Stimulated activated CD8-positive, alpha-beta memory T cell treated with anti-CD3 and anti-CD28 coated beads, Interleukin-4, amount 100 ng/mL, for 24 hours (primary cell): ENCODE results near the gene SFI1.
"Not testable (repeated sequence)": the region's sequence is repeated elsewhere in the genome, so short reads cannot be mapped to it uniquely, and the experiment has no call there.

Experiments used
- DNase-seq: peaks from one replicate; pipeline ENCODE4 v3.0.0-alpha.2; 2020; ENCODE audit warnings: low read depth

The SFI1 gene

DNA sequence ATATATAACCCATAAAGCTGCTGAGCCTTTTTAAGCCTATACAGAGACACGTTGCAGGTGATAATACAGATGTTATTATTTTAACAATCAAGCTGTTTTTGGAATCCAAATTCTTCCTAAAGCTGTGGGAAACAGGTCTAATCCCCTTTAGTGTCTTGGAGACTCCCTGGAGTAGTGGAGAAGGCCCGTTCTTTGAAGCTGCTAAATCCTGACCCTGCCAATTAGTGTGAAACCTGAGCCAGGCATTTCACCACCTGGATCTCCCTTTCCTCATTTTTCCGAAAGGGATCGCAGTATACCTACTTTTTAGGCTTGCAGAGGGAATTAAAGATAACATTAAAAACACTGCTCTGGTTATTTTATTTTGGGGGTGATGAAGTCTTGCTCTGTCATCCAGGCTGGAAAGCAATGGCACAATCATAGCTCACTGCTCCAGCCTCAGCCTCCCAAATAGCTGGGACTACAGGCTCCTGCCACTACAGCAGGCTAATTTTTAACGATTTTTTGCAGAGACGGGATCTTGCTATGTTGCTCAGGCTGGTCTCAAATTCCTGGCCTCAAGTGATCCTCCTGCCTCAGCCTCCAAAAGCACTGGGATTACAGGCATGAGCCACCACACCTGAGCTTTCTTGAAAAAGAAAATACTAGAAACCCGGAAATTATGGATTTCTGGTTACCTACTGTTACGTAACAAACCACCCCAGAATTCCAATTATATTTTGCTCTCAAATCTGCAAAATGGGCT, 4.9 kb upstream of the SFI1 start:
- DNase-seq = no peak

DNA sequence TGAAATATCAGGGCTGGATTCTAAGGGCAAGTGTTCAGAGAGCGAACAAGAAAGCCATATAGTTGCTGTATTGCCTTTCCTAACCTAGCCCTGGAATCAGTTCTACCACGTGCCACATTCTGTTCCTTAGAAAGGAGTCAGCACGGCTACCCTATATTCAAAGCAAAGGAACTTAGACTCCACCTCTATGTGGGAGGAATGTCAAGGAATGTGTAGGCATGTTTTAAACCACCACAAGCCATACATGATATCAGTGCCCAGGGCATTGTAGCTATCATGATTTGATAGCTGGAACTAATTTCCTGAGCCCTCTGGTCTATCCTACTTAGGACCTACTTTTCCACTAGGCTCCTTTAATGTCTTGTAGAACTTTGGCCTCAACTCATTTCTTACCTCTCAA, 4.2 kb upstream of the SFI1 start:
- no peak for DNase-seq

DNA sequence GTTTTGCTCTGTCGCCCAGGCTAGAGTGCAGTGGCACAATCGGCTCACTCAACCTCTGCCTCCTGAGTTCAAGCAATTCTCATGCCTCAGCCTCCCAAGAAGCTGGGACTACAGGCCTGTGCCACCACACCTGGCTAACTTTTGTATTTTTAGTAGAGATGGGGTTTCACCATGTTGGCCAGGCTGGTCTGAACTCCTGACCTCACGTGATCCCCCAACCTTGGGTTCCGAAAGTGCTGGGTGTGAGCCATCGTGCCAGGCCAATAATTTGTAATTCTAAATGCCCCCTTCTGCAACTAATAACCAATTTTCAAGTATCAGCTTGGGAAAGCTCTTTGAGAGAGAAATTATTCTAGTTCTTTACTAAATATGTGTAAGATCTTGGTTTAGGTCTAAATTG, 3.0 kb upstream of the SFI1 start:
- DNase-seq = not testable (repeated sequence)

DNA sequence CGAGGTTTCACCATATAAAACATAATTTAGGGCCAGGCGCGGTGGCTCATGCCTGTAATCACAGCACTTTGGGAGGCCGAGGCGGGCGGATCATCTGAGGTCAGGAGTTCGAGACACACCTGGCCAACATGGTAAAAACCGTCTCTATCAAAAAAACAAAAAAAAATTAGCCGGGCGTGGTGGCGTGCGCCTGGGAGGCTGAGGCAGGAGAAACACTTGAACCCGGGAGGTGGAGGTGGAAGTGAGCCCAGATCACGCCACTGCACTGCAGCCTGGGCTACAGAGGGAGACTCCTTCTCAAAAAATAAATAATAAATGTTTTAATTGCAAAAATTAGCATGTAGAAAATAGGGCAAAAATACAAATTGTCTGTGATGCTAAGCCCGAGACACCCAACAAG, 993 bp upstream of the SFI1 start:
- no peak for DNase-seq

DNA sequence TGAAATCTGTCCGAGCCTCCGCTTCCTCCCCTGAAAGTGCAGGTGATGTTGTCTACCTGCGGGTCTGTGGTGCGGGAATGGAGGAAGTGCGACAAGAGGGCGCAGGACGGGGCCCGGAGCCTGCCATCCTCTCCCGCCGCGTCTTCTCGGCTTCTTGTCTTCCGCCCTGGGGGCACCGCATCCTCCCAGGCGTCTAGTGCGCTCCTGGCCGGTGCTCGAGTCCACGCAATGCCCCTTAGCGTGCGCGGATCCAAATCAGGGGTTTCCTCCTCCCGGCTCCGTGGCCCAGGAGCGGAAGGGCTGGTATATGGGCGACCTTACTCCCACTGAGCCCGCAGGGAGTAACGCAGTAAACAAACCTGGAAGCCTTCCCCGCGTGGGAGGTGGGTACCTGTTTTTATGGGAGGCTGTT, 405 bp downstream of the SFI1 start:
- peak; percentile 15 for DNase-seq

DNA sequence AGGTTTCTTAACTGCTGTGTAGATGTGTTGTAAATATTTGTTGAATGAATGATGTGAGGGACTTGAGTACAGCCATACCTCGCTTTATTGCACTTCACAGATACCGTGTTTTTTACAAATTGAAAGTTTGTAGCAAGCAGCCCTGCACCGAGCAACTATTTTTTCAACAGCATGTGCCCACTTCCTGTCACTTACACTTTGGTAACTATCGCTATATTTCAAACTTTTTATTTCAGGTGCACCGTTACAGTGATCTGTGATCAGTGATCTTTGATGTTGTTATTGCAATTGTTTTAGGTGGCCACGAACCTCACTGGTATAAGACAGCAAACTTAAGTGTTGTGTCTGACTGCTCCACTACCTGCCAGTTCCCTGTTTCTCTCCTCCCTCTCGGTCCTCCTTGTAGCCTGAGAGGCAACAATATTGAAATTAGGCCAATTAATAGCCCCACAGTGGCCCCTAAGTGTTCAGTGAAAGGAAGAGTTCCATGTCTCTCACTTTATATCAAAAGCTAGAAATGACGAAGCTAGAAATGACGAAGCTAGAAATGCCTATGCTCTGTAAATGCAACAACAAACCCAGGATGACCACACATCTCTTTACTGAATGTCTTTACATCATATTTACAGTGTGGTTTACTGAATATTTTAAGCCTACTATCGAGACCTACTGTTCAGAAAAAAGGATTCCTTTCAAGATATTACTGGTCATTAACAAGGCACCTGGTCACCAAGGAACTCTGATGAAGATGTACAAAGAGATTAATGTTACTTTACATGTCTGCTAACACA, 1.0 kb downstream of the SFI1 start:
- DNase-seq = no peak

DNA sequence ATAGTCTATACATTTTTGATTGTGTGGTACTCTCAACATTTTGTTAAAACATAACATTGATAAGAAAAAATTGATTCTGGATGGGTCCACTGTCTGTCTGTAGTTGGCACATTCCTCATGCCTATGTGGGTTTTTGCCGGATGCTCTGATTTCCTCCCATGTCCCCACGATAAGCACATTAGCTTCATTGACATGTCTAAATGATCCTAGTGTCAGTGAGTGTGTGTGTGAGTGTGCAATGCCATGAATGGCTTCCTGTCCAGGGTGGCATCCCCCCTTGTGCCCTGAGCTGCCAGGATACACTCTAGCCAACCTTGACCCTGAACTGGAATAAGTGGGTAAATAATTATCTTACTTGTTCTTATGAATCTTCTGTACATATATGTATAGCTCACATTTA, 5.4 kb downstream of the SFI1 start:
- no peak for DNase-seq

DNA sequence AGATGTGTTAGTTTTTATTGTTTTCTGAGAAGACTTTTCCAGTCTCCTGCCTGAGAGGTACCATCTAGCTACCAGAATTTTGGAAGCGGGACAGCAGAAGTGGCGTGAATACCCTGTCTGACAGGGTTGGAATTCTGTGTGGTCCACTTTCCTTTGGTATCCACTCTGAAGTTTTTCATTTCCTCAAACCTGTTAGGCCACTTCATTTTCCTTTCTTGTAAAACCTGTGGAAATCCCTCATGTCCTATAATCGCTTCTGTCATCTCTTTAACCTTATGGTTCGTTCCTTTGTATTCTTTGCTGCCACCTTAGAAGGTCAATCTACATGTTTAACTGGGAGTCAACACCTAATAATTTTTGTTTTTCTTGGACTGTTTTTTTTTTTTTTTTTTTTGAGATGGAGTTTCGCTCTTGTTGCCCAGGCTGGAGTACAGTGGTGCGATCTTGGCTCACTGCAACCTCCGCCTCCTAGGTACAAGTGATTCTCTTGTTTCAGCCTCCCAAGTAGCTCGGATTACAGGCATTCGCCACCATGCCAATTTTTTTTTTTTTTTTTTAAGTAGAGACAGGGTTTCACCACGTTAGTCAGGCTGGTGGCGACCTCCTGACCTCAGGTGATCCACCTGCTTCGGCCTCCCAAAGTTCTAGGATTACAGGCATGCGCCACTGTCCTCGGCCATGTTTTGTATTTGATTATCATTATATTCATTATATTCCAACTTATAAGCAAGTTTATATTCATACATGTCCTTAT, 7.1 kb downstream of the SFI1 start:
- no peak for DNase-seq

DNA sequence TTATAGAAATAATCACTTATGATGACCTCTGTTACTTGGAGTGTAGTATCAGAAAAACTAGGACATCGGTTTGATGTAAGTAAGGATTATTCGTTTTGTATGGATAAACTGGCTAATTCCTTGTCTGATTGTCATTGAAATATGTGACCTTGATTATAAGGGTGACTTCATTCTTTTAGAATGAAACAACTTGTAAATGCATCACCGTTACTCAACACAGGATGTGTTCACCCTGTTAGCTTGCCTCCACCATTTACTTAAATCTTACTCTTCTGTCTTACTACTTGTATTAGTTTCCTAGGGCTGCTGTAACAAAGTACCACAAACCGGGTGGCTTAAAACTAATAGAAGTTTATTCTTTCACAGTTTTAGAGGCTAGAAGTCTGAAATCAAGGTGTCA, 7.9 kb downstream of the SFI1 start:
- DNase-seq = no peak

DNA sequence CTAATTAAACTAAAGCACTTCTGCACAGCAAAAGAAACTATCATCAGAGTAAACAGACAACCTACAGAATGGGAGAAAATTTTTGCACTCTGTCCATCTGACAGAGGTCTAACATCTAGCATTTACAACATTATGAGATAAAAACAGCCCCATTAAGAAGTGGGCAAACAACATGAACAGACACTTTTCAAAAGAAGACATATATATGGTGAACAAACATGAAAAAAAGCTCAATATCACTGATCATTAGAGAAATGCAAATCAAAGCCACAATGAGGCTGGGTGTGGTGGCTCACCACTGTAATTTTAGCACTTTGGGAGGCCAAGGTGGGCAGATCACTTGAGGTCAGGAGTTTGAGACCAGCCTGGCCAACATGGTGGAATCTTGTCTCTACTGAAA, 11.2 kb downstream of the SFI1 start:
- DNase-seq = not testable (repeated sequence)

DNA sequence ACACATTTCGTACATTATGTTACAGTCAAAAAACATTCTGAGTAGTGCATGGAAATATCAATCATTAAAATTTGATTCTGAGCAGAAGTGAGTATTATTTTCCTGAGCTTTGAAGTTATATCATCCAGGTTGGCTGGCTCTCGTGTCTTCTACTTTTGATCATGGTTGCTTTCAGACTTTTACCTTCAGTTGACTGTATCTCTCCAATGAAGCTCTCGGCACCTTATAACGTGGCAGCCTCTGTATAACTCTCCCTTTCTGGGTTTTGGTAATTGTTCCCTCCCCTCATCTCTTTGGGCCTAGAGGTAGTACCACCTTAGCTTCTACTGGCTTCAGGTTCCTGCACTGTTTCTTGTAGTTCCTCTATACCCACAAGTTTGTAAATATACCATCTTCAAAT, 12.2 kb downstream of the SFI1 start:
- no peak for DNase-seq

DNA sequence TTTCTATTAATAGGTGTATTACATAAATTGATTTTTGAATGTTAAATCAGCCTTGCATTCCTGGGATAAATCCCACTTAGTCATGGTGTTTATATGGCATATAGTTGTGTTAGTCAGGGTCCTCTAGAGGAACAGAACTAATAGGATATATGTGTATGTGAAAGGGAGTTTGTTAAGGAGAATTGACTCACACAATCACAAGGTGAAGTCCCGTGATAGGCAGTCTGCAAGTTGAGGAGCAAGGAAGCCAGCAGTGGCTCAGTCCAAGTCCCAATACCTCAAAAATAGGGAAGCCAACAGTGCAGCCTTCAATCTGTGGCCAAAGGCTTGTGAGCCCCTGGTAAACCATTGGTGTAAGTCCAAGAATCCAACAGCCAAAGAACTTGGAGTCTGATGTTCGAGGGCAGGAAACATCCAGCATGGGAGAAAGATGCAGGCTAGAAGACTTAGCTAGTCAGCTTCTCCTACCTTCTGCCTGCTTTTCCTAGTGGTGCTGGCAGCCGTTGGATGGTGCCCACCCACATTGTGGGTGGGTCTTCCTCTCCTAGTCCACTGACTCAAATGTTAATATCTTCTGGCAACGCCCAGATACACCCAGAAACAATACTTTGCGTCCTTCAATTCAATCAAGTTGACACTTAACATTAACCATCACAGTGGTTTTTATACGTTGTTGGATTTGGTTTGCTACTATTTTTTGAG, 12.9 kb downstream of the SFI1 start:
- no peak for DNase-seq

DNA sequence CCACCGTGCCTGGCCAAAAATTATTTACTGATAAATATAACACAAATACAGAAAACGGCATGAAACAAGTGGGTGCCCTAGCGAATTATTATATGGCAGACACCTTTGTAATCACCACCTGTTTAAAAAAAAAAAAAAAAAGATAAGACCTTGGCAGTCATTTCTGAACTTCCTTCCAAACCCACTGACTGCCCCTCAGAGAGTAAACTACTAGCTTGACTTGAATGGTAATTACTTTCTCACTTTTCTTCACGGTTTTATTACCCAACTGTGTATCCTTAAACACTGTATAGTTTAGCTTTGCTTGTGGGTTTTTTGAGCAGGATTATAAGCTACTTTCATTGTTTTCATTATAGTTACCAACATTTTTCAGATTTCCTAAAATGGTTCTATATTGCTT, 23.7 kb downstream of the SFI1 start:
- no peak for DNase-seq

DNA sequence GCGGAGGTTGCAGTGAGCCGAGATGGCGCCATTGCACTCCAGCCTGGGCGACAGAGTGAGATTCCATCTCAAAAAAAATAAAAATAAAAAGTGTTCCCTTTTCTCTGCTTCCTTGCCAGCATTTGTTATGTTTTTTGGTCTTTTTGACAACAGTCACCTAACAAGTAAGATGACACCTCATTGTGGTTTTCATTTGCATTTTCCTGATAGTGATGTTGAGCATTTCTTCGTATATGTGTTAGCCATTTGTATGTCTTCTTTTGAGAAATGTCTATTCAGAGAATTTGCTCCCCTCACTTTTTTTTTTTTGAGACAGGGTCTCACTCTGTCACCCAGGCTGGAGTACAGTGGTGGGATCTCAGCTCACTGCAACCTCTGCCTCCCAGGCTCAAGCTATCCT, 27.8 kb downstream of the SFI1 start:
- DNase-seq = not testable (repeated sequence)

DNA sequence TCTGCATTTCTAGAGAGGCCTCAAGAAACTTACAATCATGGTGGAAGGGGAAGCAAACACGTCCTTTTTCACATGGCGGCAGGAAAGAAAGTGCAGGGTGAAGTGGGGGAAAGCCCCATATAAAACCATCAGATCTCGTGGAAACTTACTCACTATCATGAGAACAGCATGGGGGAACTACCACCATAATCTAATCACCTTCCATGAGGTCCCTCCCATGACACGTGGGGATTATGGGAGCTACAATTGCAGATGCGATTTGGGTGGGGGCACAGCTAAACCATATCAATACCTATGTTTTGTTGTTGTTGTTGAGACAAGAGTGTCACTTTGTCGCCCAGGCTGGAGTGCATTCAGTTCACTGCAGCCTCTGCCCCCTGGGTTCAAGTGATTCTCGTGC, 29.9 kb downstream of the SFI1 start:
- DNase-seq = peak; percentile 1

DNA sequence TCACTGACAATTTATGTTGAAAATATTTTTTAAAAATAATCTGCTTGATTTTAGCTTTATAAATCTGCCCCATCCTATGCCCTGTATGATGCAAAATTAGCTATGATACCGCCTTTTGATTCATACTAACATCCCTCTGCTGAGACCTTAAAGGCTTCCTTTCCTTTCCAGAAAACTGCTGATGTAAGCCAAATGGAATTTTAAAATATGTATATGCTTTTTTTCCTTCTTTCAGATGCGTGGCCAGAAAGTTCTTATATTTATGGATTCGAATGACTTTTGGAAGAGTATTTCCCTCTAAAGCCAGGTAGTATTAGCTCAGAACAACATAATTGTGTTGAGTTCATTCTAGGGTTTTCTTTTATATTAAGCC, 34.5 kb downstream of the SFI1 start:
- DNase-seq = no peak

DNA sequence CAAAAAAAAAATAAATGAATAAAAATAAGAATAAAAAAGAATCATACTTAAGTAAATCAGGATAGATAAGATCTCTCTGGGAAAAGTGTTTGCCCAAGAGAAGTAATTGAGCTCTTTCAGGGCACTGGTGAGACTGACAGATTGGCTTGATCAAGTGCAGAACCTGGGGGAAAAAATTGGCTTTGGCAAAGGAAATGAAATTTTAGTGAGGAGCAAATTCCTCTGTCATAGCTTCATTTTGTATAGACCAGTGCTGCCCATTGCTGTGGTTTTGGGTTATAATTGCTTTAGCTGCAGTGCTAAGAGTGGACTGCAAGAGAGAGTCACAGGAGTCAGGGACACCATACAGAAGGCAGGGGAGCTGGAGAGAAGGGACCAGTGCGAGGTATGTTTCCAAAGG, 35.7 kb downstream of the SFI1 start:
- DNase-seq = no peak

DNA sequence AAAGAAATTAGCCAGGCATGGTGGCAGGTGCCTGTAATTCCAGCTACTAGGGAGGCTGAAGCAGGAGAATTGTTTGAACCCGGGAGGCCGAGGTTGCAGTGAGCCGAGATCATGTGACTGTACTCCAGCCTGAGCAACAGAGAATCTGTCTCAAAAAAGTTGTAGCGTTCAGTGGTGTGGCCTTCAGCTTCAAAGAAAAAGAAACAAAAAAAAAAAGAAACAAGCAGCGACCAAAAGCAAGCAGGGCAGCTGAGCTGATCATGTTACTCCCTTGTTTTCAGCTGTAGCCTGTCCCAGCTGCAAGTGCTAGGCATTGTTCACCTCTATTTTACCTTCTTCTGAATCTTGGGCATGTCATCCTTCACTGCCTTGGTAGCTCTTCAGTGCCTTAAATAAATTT, 37.0 kb downstream of the SFI1 start:
- no peak for DNase-seq

DNA sequence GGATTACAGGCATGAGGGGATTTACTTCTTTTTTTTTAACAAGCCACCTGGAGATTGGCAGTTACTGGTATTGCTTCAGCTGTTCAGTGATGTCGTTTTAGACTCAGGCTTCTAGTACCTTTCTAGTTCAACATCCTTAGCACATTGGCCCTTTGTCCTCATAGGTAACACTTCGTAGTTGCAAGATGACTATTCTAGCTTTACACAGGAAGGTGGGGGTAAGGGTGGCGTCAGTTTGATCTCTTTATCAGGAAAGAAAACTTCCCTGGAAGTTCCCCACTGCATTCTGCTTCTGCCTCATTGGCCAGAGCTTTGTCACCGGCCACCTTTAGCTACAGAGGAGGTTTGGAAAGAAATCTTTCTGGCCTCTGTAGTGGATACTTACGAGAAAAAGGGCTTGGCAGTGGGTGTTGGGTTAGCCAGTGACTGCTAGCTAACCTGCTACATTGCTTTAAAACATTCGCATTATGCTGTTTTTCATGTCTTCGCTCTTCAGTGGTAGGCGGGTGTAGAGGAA, 40.7 kb downstream of the SFI1 start:
- peak; percentile 17 for DNase-seq

DNA sequence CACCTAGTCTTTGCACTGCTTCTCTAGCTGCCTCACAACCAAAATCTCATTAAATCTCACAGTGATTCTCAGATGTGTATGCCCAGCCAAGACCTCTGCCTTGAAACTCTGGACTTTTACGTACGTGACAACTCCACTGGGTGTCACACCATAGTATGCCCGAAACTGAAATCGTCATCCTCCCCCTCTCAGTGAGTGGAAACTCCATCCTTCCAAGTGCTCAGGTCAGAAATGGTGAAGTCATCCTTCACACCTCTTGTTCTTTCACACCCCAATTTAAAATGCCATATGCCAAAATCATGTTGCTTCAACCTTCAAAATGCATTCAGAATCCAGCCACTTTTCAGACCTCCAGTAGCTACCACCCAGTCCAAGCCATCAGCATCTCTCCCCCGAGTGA, 42.5 kb downstream of the SFI1 start:
- DNase-seq = peak; percentile 16

DNA sequence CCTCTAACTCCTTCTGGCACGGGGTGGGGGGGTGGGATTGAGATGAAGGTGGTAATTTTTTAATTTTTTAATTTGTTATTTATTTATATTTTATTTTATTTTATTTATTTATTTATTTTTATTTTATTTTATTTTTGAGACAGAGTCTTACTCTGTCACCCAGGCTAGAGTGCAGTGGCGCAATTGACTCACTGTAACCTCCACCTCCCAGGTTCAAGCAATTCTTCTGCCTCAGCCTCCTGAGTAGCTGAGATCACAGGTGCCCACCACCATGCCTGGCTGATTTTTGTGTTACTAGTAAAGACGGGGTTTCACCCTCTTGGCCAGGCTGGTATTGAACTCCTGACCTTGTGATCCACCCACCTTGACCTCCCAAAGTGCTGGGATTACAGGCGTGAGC, 43.8 kb downstream of the SFI1 start:
- not testable (repeated sequence) for DNase-seq

DNA sequence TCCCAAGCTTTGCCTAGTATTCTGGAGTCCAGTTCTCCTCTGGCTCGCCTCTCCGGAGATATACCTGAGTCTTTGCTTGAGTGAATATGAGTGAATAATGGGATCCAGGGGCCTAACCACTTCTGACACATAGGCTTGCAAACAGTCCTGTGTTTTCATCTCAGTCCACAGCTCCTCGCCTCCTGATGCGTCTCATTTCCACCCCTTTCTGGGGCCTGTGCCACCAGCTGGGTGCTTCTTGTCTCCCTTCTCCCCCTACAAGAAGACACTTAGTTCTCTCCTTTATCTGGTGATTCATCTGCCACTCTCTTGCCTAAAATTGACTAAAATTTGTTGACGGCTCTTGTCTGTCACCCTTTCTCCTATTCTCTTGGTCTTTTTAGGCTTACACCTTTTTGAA, 44.6 kb downstream of the SFI1 start:
- DNase-seq = no peak
